DND-41 (cell line): ENCODE data around the gene INAFM1.

Experiments
- EZH2 ChIP-seq: IDR thresholded peaks from 3 replicates; pipeline ENCODE4 v1.6.1; 2012; ENCODE audit warnings: borderline replicate concordance, low read depth, mild to moderate bottlenecking, moderate library complexity, low read length, inconsistent platforms; ENCODE audit not compliant: severe bottlenecking
- TF ChIP-seq, protein P1 (sequence below): IDR thresholded peaks from 2 replicates; pipeline ENCODE4 v1.5.1; 2012; ENCODE audit warnings: borderline replicate concordance, low read length, moderate library complexity, mild to moderate bottlenecking; ENCODE audit not compliant: poor library complexity, severe bottlenecking; ENCODE audit errors: extremely low read depth

DNA sequence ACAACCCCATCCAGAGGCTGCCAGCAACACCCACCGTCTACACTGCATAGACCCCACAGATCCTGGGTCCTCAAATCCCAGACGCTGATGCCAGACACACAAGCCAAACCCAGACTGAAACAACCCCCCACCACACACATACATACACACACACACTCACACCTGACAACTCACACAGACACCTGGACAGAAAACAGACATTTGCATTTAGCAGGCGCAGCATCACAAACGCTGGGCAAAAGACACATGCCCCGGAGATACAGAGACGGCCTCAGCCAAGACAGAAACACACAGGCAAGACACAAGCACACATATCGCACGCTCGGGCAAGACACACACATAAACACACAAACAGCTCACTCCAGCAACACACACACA, 45.0 kb upstream of the INAFM1 start:
- TF ChIP-seq, protein P1, sequence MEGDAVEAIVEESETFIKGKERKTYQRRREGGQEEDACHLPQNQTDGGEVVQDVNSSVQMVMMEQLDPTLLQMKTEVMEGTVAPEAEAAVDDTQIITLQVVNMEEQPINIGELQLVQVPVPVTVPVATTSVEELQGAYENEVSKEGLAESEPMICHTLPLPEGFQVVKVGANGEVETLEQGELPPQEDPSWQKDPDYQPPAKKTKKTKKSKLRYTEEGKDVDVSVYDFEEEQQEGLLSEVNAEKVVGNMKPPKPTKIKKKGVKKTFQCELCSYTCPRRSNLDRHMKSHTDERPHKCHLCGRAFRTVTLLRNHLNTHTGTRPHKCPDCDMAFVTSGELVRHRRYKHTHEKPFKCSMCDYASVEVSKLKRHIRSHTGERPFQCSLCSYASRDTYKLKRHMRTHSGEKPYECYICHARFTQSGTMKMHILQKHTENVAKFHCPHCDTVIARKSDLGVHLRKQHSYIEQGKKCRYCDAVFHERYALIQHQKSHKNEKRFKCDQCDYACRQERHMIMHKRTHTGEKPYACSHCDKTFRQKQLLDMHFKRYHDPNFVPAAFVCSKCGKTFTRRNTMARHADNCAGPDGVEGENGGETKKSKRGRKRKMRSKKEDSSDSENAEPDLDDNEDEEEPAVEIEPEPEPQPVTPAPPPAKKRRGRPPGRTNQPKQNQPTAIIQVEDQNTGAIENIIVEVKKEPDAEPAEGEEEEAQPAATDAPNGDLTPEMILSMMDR, result no peak
- TF ChIP-seq EZH2, result no peak
